Measurements from ENCODE around the gene EXOC3L2. TPM values are rescaled to one million over a fixed set of nuclear protein-coding genes. Genes with fewer than 3 reads are reported as not detected.

Gene EXOC3L2
- total RNA-seq, 1 experiment from 2014 or later: 0.08 TPM

DNA sequence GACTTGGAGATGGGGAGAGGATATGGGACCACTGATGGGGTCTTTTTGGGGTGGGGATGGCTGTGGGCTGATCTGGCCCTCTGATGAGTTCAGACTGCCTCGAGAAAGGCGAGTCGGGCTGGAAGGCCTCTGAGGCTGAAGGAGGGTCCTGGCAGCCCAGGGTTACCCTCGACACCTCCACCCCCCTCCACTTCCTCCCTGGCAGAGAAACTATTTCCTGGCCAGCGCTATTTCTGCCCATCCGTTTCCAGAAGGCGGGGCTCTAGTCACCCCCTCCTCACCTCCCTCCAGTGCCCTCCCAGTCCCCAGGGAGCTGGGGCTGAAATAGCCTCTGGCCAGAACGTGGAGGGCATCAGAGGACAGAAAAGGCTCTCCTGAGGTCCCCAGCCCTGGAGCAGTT, 9.7 kb downstream of the EXOC3L2 start:
- TF ChIP-seq, protein P1, sequence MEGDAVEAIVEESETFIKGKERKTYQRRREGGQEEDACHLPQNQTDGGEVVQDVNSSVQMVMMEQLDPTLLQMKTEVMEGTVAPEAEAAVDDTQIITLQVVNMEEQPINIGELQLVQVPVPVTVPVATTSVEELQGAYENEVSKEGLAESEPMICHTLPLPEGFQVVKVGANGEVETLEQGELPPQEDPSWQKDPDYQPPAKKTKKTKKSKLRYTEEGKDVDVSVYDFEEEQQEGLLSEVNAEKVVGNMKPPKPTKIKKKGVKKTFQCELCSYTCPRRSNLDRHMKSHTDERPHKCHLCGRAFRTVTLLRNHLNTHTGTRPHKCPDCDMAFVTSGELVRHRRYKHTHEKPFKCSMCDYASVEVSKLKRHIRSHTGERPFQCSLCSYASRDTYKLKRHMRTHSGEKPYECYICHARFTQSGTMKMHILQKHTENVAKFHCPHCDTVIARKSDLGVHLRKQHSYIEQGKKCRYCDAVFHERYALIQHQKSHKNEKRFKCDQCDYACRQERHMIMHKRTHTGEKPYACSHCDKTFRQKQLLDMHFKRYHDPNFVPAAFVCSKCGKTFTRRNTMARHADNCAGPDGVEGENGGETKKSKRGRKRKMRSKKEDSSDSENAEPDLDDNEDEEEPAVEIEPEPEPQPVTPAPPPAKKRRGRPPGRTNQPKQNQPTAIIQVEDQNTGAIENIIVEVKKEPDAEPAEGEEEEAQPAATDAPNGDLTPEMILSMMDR (IDR thresholded peaks at IDR 0.05): no peak
- TF ChIP-seq TCF7L2 (IDR thresholded peaks at IDR 0.05; ENCODE audit: low read depth, low read length): no peak
- no peak for TF ChIP-seq POLR2AphosphoS5 (IDR thresholded peaks at IDR 0.05; ENCODE audit: low read depth, low read length)
- TF ChIP-seq SIN3A (IDR thresholded peaks at IDR 0.05; ENCODE audit: borderline replicate concordance, insufficient read depth, low read depth, low read length): no peak
- TF ChIP-seq, protein P2, sequence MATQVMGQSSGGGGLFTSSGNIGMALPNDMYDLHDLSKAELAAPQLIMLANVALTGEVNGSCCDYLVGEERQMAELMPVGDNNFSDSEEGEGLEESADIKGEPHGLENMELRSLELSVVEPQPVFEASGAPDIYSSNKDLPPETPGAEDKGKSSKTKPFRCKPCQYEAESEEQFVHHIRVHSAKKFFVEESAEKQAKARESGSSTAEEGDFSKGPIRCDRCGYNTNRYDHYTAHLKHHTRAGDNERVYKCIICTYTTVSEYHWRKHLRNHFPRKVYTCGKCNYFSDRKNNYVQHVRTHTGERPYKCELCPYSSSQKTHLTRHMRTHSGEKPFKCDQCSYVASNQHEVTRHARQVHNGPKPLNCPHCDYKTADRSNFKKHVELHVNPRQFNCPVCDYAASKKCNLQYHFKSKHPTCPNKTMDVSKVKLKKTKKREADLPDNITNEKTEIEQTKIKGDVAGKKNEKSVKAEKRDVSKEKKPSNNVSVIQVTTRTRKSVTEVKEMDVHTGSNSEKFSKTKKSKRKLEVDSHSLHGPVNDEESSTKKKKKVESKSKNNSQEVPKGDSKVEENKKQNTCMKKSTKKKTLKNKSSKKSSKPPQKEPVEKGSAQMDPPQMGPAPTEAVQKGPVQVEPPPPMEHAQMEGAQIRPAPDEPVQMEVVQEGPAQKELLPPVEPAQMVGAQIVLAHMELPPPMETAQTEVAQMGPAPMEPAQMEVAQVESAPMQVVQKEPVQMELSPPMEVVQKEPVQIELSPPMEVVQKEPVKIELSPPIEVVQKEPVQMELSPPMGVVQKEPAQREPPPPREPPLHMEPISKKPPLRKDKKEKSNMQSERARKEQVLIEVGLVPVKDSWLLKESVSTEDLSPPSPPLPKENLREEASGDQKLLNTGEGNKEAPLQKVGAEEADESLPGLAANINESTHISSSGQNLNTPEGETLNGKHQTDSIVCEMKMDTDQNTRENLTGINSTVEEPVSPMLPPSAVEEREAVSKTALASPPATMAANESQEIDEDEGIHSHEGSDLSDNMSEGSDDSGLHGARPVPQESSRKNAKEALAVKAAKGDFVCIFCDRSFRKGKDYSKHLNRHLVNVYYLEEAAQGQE (IDR thresholded peaks at IDR 0.05; ENCODE audit: insufficient read depth in 1 of 2, low read depth in 2 of 2, low read length in 1 of 2): no peak
- Histone ChIP-seq H3K4me3 (ENCODE audit: low read depth in 2 of 2, low read length in 2 of 2) (no peak overlapping the region), H3K4me1 (ENCODE audit: control insufficient read depth, insufficient read depth, low read length) (no peaks in the 10 kb centered on the region; the same call in 1 of the 2 replicates), H3K36me3 (ENCODE audit: control insufficient read depth, insufficient read depth, low read length) (no peaks in the 10 kb centered on the region), H3K27me3 (ENCODE audit: control insufficient read depth, insufficient read depth, low read length) (no peaks in the 10 kb centered on the region), H3K9me3 (ENCODE audit: control insufficient read depth, insufficient read depth, low read depth, low read length) (no peaks in the 10 kb centered on the region), H3K27ac (ENCODE audit: low read length) (no peak overlapping the region)
- DNase-seq (ENCODE audit: low read depth, low spot score) (no peak), ATAC-seq (no peak)
- POLR2A ChIA-PET: no interaction called here
- no TSS peak for BruUV-seq (replicated peaks)
- in situ Hi-C loops (cut with HindIII; ENCODE audit: low pct_unique_long_range_greater_than_20kb, low sequenced_read_pairs) (no loop called here), intact Hi-C loops (cut with micrococcal nuclease; ENCODE audit: unreplicated experiment) (no loop called here)
- CTCF ChIA-PET: no interaction called here

DNA sequence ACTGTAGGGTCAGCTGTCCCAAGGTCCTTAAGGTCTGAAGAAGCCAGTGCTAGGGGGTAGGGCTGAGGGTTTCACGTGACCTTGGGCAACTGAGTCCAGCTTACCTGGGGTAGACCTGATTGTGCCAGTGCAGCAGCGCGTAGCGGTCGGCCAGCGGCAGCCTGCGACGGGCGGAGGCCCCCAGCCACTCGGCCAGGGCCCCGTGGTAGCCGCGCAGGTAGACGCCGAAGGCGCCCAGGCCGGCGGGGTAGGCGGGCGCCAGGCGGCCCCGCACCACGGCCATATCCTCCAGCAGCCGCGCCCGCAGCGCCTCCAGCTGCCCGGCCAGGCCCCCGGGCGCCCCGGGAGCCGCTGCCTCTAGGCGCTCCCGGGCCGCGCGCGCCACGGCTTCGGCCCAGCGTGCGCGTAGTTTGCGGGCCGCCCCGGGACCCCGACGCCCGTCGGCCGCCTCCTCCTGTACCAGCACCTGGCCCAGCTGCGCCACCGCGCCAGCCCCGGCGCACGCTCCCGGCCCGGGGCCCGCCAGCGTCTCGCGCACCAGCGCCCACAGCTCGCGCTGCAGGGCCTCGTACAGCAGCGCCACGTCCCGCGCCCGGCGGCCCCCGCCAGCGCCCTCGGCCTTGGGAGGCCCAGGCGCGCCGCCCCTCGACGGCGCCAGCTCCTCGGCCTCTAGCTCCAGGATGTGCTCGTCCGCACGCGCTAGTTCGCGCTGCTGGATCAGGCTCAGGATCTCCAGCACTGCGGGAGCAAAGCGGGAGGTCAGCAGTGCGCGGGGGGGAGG, 10.9 kb downstream of the EXOC3L2 start:
- intact Hi-C loops (cut with micrococcal nuclease; ENCODE audit: unreplicated experiment): no loop called here
- CTCF ChIA-PET: no interaction called here
- BruUV-seq (replicated peaks): no TSS peak

More for the DNA sequence above, 10.9 kb downstream of the EXOC3L2 start:
- in situ Hi-C loops (cut with HindIII; ENCODE audit: low pct_unique_long_range_greater_than_20kb, low sequenced_read_pairs): no loop called here
- Histone ChIP-seq H3K4me1 (ENCODE audit: control insufficient read depth, insufficient read depth, low read length) (no peaks in the 10 kb centered on the region; the same call in 1 of the 2 replicates), H3K36me3 (ENCODE audit: control insufficient read depth, insufficient read depth, low read length) (no peaks in the 10 kb centered on the region), H3K27me3 (ENCODE audit: control insufficient read depth, insufficient read depth, low read length) (no peaks in the 10 kb centered on the region), H3K9me3 (ENCODE audit: control insufficient read depth, insufficient read depth, low read depth, low read length) (no peaks in the 10 kb centered on the region), H3K27ac (ENCODE audit: low read length) (no peak overlapping the region), H3K4me3 (ENCODE audit: low read depth in 2 of 2, low read length in 2 of 2) (no peak overlapping the region)
- no peak for ATAC-seq
- TF ChIP-seq POLR2AphosphoS5 (IDR thresholded peaks at IDR 0.05; ENCODE audit: low read depth, low read length) (no peak), SIN3A (IDR thresholded peaks at IDR 0.05; ENCODE audit: borderline replicate concordance, insufficient read depth, low read depth, low read length) (no peak), TCF7L2 (IDR thresholded peaks at IDR 0.05; ENCODE audit: low read depth, low read length) (no peak)
- TF ChIP-seq, protein P1 (IDR thresholded peaks at IDR 0.05): no peak
- TF ChIP-seq, protein P2 (IDR thresholded peaks at IDR 0.05; ENCODE audit: insufficient read depth in 1 of 2, low read depth in 2 of 2, low read length in 1 of 2): no peak
- DNase-seq (ENCODE audit: low read depth, low spot score): no peak
- POLR2A ChIA-PET: no interaction called here

Data from Panc1 (cell line).